HCT116 (cell line): ENCODE data around the gene DDX20. TPM values are rescaled to one million over a fixed set of nuclear protein-coding genes. Genes with fewer than 3 reads are reported as not detected.

Source experiments
- ATAC-seq: fragments of 200-7000 bp; cut with Tn5 transposase; 2 replicates; pipeline ENCODE4 v1.9.1; 2020; ENCODE audit warnings: mild to moderate bottlenecking, moderate library complexity
- BruUV-seq: library from RNA; stranded (reverse); fragments of 400-500 nt; replicated peaks from 2 replicates; lab custom pipeline; 2021; lab: Mats Ljungman, UMichigan
- CTCF ChIA-PET: fragments of 300-600 bp; sonication (Branson Sonifier 250); formaldehyde crosslinking; loops from one replicate; lab custom pipeline; 2021; ENCODE audit warnings: antibody characterized with exemption; lab: Charles Lee
- POLR2A ChIA-PET: fragments of 300-600, 350-600 bp; sonication (Branson Sonifier 250); formaldehyde crosslinking; loops from one replicate; lab custom pipeline; 2021; ENCODE audit warnings: antibody characterized with exemption; lab: Charles Lee
- RAD21 ChIA-PET, 2 experiments: fragments of 300-600 bp; sonication (Branson Sonifier 250); formaldehyde crosslinking; loops; one replicate each; lab custom pipeline; 2023; ENCODE audit warnings: low total read pairs in 2 of 2; ENCODE audit not compliant: uncharacterized antibody in 2 of 2, unreplicated experiment in 2 of 2, low non-redundant PET in 1 of 2; lab: Charles Lee
- DNase-seq: peaks from one replicate; pipeline ENCODE4 v3.0.0-alpha.2; 2010; ENCODE audit warnings: low read depth, low spot score
- H2AFZ ChIP-seq: fragments of 200-600 bp; shearing (Covaris generic), sonication (generic); 2 replicates; pipeline ENCODE4 v1.6.1; 2017; ENCODE audit warnings: low read depth, mixed run types, mixed read lengths, antibody characterized with exemption, low read length; ENCODE audit not compliant: poor library complexity, severe bottlenecking
- H3K27ac ChIP-seq: 2 replicates; pipeline ENCODE4 v1.5.1; 2012; ENCODE audit warnings: low read depth, low read length
- H3K27me3 ChIP-seq: fragments of 200-600 bp; sonication (generic); 2 replicates; pipeline ENCODE4 v1.6.1; 2016; ENCODE audit warnings: mixed run types, low read length, mixed read lengths; ENCODE audit not compliant: insufficient read depth
- H3K36me3 ChIP-seq, 2 experiments: fragments of 200-500 bp in 1 of 2; fragments of 200-600 bp in 1 of 2; sonication (Bioruptor generic) in 1 of 2; sonication (generic) in 1 of 2; 2 replicates each; pipeline versions ENCODE4 v1.5.1 to v1.6.1; 2014 to 2016; ENCODE audit warnings: low read length in 2 of 2, inconsistent platforms in 1 of 2, mixed read lengths in 1 of 2, mixed run types in 1 of 2; ENCODE audit not compliant: insufficient read depth in 2 of 2, control insufficient read depth in 1 of 2
- H3K4me1 ChIP-seq, 2 experiments: fragments of 200-600 bp in 1 of 2; sonication (generic) in 1 of 2; 2 replicates each; pipeline versions ENCODE4 v1.5.1 to v1.6.1; 2012 to 2017; ENCODE audit warnings: low read length in 2 of 2, inconsistent platforms in 1 of 2, mild to moderate bottlenecking in 1 of 2, mixed read lengths in 1 of 2, mixed run types in 1 of 2, moderate library complexity in 1 of 2; ENCODE audit not compliant: insufficient read depth in 2 of 2, control insufficient read depth in 1 of 2
- H3K4me2 ChIP-seq: fragments of 200-600 bp; sonication (generic); 2 replicates; pipeline ENCODE4 v1.6.1; 2017; ENCODE audit warnings: mixed run types, low read length, mixed read lengths
- H3K4me3 ChIP-seq, 2 experiments: fragments of 200-600 bp in 1 of 2; sonication (generic) in 1 of 2; replicated peaks in 1 of 2; 2 replicates each; pipeline ENCODE4 v1.5.1; 2011 to 2016; ENCODE audit warnings: low read length in 2 of 2, control low read depth in 1 of 2, low read depth in 1 of 2, mild to moderate bottlenecking in 1 of 2, mixed read lengths in 1 of 2, mixed run types in 1 of 2
- H3K79me2 ChIP-seq: fragments of 200-600 bp; sonication (generic); 2 replicates; pipeline ENCODE4 v1.6.1; 2017; ENCODE audit warnings: mild to moderate bottlenecking, mixed run types, low read length, moderate library complexity, mixed read lengths; ENCODE audit not compliant: insufficient read depth
- H3K9ac ChIP-seq: fragments of 200-600 bp; sonication (generic); 2 replicates; pipeline ENCODE4 v1.6.1; 2016; ENCODE audit warnings: low read length, mixed read lengths
- H3K9me2 ChIP-seq: fragments of 200-600 bp; sonication (generic), shearing (Covaris generic); 2 replicates; pipeline ENCODE4 v1.6.1; 2017; ENCODE audit warnings: mixed run types, mild to moderate bottlenecking, moderate library complexity; ENCODE audit not compliant: insufficient read depth
- H3K9me3 ChIP-seq, 2 experiments: fragments of 200-500 bp in 1 of 2; fragments of 200-600 bp in 1 of 2; sonication (Bioruptor generic) in 1 of 2; sonication (generic) in 1 of 2; 2 replicates each; pipeline ENCODE4 v1.6.1; 2014 to 2017; ENCODE audit warnings: low read length in 2 of 2, mixed read lengths in 2 of 2, inconsistent platforms in 1 of 2, low read depth in 1 of 2, mild to moderate bottlenecking in 1 of 2, mixed run types in 1 of 2, moderate library complexity in 1 of 2; ENCODE audit not compliant: control insufficient read depth in 1 of 2, insufficient read depth in 1 of 2
- H4K20me1 ChIP-seq: fragments of 200-600 bp; sonication (generic), shearing (Covaris generic); 2 replicates; pipeline ENCODE4 v1.6.1; 2017; ENCODE audit warnings: mixed run types, mild to moderate bottlenecking, moderate library complexity; ENCODE audit not compliant: insufficient read depth
- ATF3 ChIP-seq: IDR thresholded peaks from 2 replicates; pipeline ENCODE4 v1.6.1; 2012
- CBX3 ChIP-seq: IDR thresholded peaks from 2 replicates; pipeline ENCODE4 v1.6.1; 2012; ENCODE audit warnings: low read depth
- CTCF ChIP-seq, 3 experiments: fragments of 200-600 bp in 1 of 3; sonication (generic) in 1 of 3; IDR thresholded peaks in 2 of 3; conservative IDR thresholded peaks in 1 of 3; 2 replicates each; pipeline ENCODE4 v1.5.1; 2012 to 2017; ENCODE audit warnings: low read depth in 2 of 3, low read length in 2 of 3, antibody characterized with exemption in 1 of 3, borderline replicate concordance in 1 of 3, control low read depth in 1 of 3, mild to moderate bottlenecking in 1 of 3, mixed read lengths in 1 of 3, mixed run types in 1 of 3, moderate library complexity in 1 of 3; ENCODE audit not compliant: insufficient read depth in 1 of 3
- EGR1 ChIP-seq: IDR thresholded peaks from 2 replicates; pipeline ENCODE4 v1.6.1; 2012; ENCODE audit warnings: low read depth
- EZH2 ChIP-seq: fragments of 200-600 bp; sonication (generic); IDR thresholded peaks from 2 replicates; pipeline ENCODE4 v1.6.1; 2017; ENCODE audit warnings: antibody characterized with exemption, mixed run types
- MAX ChIP-seq: IDR thresholded peaks from 2 replicates; pipeline ENCODE4 v1.6.1; 2012
- RAD21 ChIP-seq: IDR thresholded peaks from 2 replicates; pipeline ENCODE4 v1.6.1; 2012; ENCODE audit warnings: low read depth, mild to moderate bottlenecking
- ZBTB33 ChIP-seq: IDR thresholded peaks from 2 replicates; pipeline ENCODE4 v1.6.1; 2011; ENCODE audit warnings: mild to moderate bottlenecking, low read length, moderate library complexity; ENCODE audit not compliant: insufficient replicate concordance; ENCODE audit errors: extremely low read depth
- intact Hi-C: fragments of 100-400 bp; cut with micrococcal nuclease; formaldehyde crosslinking; loops from 2 replicates; pipeline ENCODE4 v1.10.0; 2022
- total RNA-seq: library from RNA; stranded (reverse); gene quantifications from one replicate; pipeline ENCODE4 v1.2.1, GENCODE V29; 2021; ENCODE audit not compliant: unreplicated experiment

The DDX20 gene
- total RNA-seq, 1 experiment from 2014 or later: 14.9 TPM

GRCh38 chr1:111770916-111771315 is 15.2 kb downstream of the DDX20 start:
- ChIA-PET CTCF (no interaction called here), RAD21 (no interaction called here), POLR2A (no interaction called here)
- ATAC-seq (no peak), DNase-seq (no peak)
- Histone ChIP-seq H3K9me3 (no peaks in the 10 kb centered on the region), H2AFZ (no peak overlapping the region), H3K9ac (no peak overlapping the region), H3K4me3 (no peak overlapping the region), H3K9me2 (no peaks in the 10 kb centered on the region), H3K27ac (no peak overlapping the region), H3K4me2 (no peak overlapping the region), H3K79me2 (no peaks in the 10 kb centered on the region), H3K27me3 (no peaks in the 10 kb centered on the region), H3K4me1 (no peaks in the 10 kb centered on the region), H4K20me1 (no peaks in the 10 kb centered on the region), H3K36me3 (peaks cover 0 to 13% of the 10 kb centered on the region in 2 experiments; a peak in 2 of 4 replicates)
- intact Hi-C loops: no loop called here
- no peak for TF ChIP-seq MAX
- BruUV-seq: no TSS peak

- TF ChIP-seq EGR1 (no peak), CBX3 (no peak)
- intact Hi-C loops: no loop called here
- DNase-seq (no peak), ATAC-seq (no peak)
- Histone ChIP-seq H3K9ac (no peak overlapping the region), H3K9me3 (no peaks in the 10 kb centered on the region), H3K4me3 (no peak overlapping the region), H3K27me3 (no peaks in the 10 kb centered on the region), H3K9me2 (no peaks in the 10 kb centered on the region), H3K36me3 (no peaks in the 10 kb centered on the region), H3K27ac (no peak overlapping the region), H2AFZ (no peak overlapping the region), H3K4me1 (no peaks in the 10 kb centered on the region), H4K20me1 (no peaks in the 10 kb centered on the region), H3K4me2 (no peak overlapping the region), H3K79me2 (no peaks in the 10 kb centered on the region)
- POLR2A ChIA-PET: no interaction called here
- CTCF ChIA-PET: no interaction called here
- BruUV-seq: no TSS peak
- RAD21 ChIA-PET: no interaction called here
Observed at GRCh38 chr1:111775966-111776365, 20.3 kb downstream of the DDX20 start.

- H2AFZ ChIP-seq: no peak overlapping the region
- H3K9ac ChIP-seq: no peak overlapping the region
- ChIA-PET RAD21 (no interaction called here), CTCF (no interaction called here), POLR2A (no interaction called here)
- DNase-seq: no peak
- H3K4me2 ChIP-seq: no peak overlapping the region
- H3K9me2 ChIP-seq: no peaks in the 10 kb centered on the region
- no peak for ATAC-seq
- no peak for TF ChIP-seq CTCF (IDR thresholded peaks at IDR 0.05 in 2 of 3, conservative IDR thresholded peaks at IDR 0.05 in 1 of 3; ENCODE audit: borderline replicate concordance in 1 of 3, insufficient read depth in 1 of 3, low read depth in 2 of 3, low read length in 2 of 3)
- TF ChIP-seq EZH2: no peak
- no peak for TF ChIP-seq ATF3
- TF ChIP-seq ZBTB33: no peak
- no peak for TF ChIP-seq RAD21
- H3K4me1 ChIP-seq: no peaks in the 10 kb centered on the region
- no peaks in the 10 kb centered on the region for H4K20me1 ChIP-seq
- no peak overlapping the region for H3K27ac ChIP-seq
- BruUV-seq: no TSS peak
- no peaks in the 10 kb centered on the region for H3K36me3 ChIP-seq
- intact Hi-C loops: no loop called here
- H3K27me3 ChIP-seq: no peaks in the 10 kb centered on the region
- no peaks in the 10 kb centered on the region for H3K79me2 ChIP-seq
- H3K9me3 ChIP-seq: no peaks in the 10 kb centered on the region
- H3K4me3 ChIP-seq: no peak overlapping the region
Observed at GRCh38 chr1:111776391-111776790, 20.7 kb downstream of the DDX20 start.
